IPS-15b (cell line): Measurements from ENCODE around the gene VWA5B2.

ENCODE experiments used
- H3K27me3 ChIP-seq: one replicate; pipeline ENCODE4 v1.6.1; 2013; ENCODE audit warnings: low read length; ENCODE audit not compliant: control insufficient read depth, insufficient read depth
- H3K36me3 ChIP-seq: one replicate; pipeline ENCODE4 v1.6.1; 2013; ENCODE audit warnings: low read length; ENCODE audit not compliant: control insufficient read depth, insufficient read depth
- H3K4me1 ChIP-seq: one replicate; pipeline ENCODE4 v1.6.1; 2013; ENCODE audit warnings: mild to moderate bottlenecking, low read length; ENCODE audit not compliant: control insufficient read depth, insufficient read depth
- H3K4me3 ChIP-seq: one replicate; pipeline ENCODE4 v1.5.1; 2013; ENCODE audit warnings: low read depth, low read length
- H3K9ac ChIP-seq: one replicate; pipeline ENCODE4 v1.6.1; 2013; ENCODE audit warnings: low read depth, mild to moderate bottlenecking, low read length
- H3K9me3 ChIP-seq: one replicate; pipeline ENCODE4 v1.6.1; 2013; ENCODE audit warnings: mild to moderate bottlenecking, low read length; ENCODE audit not compliant: control insufficient read depth, insufficient read depth

VWA5B2 gene

GRCh38 chr3:184290331-184290730, 60.9 kb downstream of the VWA5B2 start:
- no peak overlapping the region for H3K9ac ChIP-seq
- H3K36me3 ChIP-seq = no peaks in the 10 kb centered on the region
- no peaks in the 10 kb centered on the region for H3K9me3 ChIP-seq
- no peaks in the 10 kb centered on the region for H3K27me3 ChIP-seq
- H3K4me1 ChIP-seq = no peaks in the 10 kb centered on the region
- H3K4me3 ChIP-seq = no peak overlapping the region

GRCh38 chr3:184291044-184291737, 61.8 kb downstream of the VWA5B2 start:
- no peaks in the 10 kb centered on the region for H3K9me3 ChIP-seq
- no peaks in the 10 kb centered on the region for H3K36me3 ChIP-seq
- H3K4me3 ChIP-seq = no peak overlapping the region
- H3K9ac ChIP-seq = no peak overlapping the region
- no peaks in the 10 kb centered on the region for H3K4me1 ChIP-seq
- no peaks in the 10 kb centered on the region for H3K27me3 ChIP-seq
